LHCN-M2 (cell line): ENCODE measurements around the gene NSG2. TPM values are rescaled to one million over a fixed set of nuclear protein-coding genes. Genes with fewer than 3 reads are reported as not detected.

Source experiments
- DNase-seq: peaks from one replicate; pipeline ENCODE4 v3.0.0-alpha.2; 2012; ENCODE audit warnings: low read depth
- total RNA-seq: library from RNA; depleted of rRNA; stranded (reverse); fragments of >200 nt; gene quantifications from 2 replicates; pipeline ENCODE4 v1.2.3, GENCODE V29; 2014; rRNA removed

NSG2 gene
- total RNA-seq, 1 experiment from 2014 or later, result not detected

DNA sequence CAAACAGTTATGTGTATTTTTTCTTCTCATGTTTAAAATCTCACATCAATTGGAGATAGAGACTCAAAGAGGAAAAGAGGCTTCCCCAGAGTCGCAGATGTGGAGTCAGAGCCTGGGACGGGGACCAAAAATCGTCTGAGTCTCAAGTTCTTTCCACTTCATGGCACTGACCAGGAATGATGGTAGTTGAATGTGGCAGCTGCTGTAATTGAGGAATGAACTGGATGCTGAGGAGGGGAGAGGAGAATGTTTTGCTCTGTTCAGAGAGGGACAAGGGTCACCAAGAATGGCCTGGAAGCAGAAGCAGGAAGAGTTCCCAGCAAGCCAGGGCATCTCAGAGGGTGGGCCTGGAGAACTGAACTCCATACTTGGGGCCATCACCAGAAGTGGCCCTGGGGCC lies 103.9 kb downstream of the NSG2 start:
- no peak for DNase-seq

DNA sequence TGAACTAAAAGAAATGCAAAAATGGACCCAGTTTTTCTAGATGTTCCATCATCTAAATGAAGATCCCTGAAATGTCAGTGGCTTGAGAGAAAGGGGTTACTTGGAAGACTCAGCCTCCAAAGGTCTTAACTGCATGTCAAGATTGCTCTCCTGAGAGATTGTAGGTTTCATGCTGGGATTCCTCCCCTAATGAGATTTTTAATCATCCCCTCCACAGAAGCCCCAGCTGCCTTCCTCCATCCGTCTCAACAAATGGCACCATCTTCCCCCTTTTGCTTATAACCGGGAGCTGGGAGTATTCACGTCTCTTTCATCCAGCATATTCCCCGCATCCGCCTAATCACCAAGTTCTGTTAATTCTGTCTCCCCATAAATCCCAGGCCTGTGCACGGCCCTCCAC lies 104.5 kb downstream of the NSG2 start:
- no peak for DNase-seq

DNA sequence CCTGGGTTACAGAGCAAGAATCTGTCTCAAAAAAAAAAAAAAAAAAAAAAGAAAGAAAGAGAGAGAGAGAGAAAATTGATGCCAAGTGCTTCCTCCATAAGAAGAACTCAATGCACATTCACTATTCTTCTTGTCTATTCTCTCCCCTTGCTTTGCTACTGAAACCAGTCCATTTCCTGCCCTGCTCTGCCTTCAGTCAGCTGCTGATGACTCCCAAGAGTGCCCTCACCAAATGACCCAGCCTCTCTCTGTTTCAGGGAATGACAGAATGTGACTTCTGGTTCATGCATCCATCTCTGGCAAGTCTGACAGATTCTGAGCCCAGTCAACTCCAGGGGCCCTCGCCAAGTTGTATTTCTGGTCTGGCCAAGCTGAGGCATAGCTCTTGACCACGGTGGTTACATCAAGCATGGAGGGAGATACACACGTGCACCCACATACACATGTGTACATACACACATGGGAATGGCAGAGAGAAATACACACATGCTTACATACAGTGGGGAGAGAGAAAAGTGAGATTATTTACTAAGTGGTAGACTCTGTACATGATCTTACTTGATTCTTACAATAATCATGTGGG lies 106.2 kb downstream of the NSG2 start:
- DNase-seq, result no peak

- DNase-seq, result no peak
Observed at GRCh38 chr5:174154559-174154958, 109.1 kb downstream of the NSG2 start.

DNA sequence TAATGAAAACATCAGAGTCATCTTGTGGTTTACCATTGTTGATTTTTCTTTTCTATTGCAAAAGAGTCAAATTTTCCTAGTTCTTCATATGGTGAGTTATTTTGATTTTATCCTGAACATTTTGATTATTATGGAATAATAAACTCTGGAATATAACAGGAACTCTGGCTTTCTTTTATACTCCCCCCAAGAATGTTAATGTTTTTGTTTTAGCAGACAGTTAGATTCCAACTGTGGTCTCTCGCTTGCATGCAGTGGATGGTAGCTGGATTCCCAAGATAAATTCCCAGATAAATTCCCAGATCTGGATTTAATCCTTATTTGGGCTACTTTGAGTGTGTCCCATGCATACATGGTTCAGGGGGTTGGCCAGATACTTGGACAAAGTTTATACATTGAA lies 109.8 kb downstream of the NSG2 start:
- no peak for DNase-seq

DNA sequence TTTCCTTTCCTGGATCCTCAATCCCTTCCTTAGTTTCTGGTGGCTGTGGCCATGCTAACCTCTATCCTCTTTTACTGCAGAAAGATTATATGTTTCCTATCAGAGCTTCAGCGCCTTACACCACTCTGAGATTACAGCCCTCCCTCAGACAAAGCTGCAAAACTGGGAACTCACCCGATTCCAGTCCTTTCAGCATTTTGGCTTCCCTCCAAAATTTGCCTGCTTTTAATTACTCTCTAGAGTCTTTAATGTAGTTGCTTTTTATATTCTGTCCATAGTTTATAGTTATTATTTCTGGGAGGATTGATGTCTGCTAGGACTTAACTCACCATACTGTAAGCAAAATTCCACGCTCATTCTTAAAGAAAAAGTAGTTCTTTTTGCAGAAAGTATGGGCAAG lies 110.2 kb downstream of the NSG2 start:
- no peak for DNase-seq

GRCh38 chr5:174157048-174157447 lies 111.5 kb downstream of the NSG2 start:
- DNase-seq, result no peak

Other genes with a start within 250 kb of the NSG2 start
- 14.0 and 16.2 TPM in 2 replicates for gene CPEB4, start 157.4 kb upstream of the NSG2 start, total RNA-seq
- not detected in 2 replicates for gene C5orf47, start 56.5 kb upstream of the NSG2 start, total RNA-seq